Endothelial cell of umbilical vein (primary cell): Measurements from ENCODE around the gene IP6K1. TPM values are rescaled to one million over a fixed set of nuclear protein-coding genes. Genes with fewer than 3 reads are reported as not detected.

Experiments
- BruUV-seq: library from RNA; stranded (reverse); fragments of 400-500 nt; replicated peaks from 2 replicates; lab custom pipeline; 2021; lab: Mats Ljungman, UMichigan
- CTCF ChIA-PET: fragments of 300-600, 350-600 bp; sonication (Branson Sonifier 250); formaldehyde crosslinking; loops from one replicate; lab custom pipeline; 2021; ENCODE audit warnings: antibody characterized with exemption, inconsistent platforms; lab: Charles Lee
- POLR2A ChIA-PET: fragments of 300-600, 350-600 bp; sonication (Branson Sonifier 250); formaldehyde crosslinking; loops from one replicate; lab custom pipeline; 2021; ENCODE audit warnings: antibody characterized with exemption, inconsistent platforms; lab: Charles Lee
- DNase-seq: peaks from one replicate; pipeline ENCODE4 v3.0.0-alpha.2; 2011; ENCODE audit warnings: low read depth, low spot score
- FAIRE-seq: peaks from 2 replicates; lab custom pipeline; 2011; peaks lifted over from hg19 to GRCh38; lab: Jason Lieb, UNC
- H2AFZ ChIP-seq: 2 replicates; pipeline ENCODE4 v1.6.0; 2012; ENCODE audit warnings: low read depth, low read length, control low read depth, inconsistent platforms
- H3K27ac ChIP-seq: 2 replicates; pipeline ENCODE4 v1.5.1; 2011; ENCODE audit warnings: low read depth, mild to moderate bottlenecking, control low read depth, low read length, moderate library complexity; ENCODE audit not compliant: insufficient read depth
- H3K27me3 ChIP-seq, 2 experiments: 2 replicates each; pipeline versions ENCODE4 v1.6.0 to v1.6.1; 2011; ENCODE audit warnings: low read length in 2 of 2, mixed read lengths in 1 of 2; ENCODE audit not compliant: control insufficient read depth in 2 of 2, insufficient read depth in 2 of 2
- H3K36me3 ChIP-seq, 2 experiments: 2 replicates in 1 of 2; 3 replicates in 1 of 2; pipeline ENCODE4 v1.5.1; 2011; ENCODE audit warnings: low read length in 2 of 2, mild to moderate bottlenecking in 1 of 2, moderate library complexity in 1 of 2; ENCODE audit not compliant: control insufficient read depth in 2 of 2, insufficient read depth in 2 of 2; ENCODE audit errors: extremely low read depth in 1 of 2
- H3K4me1 ChIP-seq: 3 replicates; pipeline ENCODE4 v1.5.1; 2011; ENCODE audit warnings: mild to moderate bottlenecking, low read length; ENCODE audit not compliant: control insufficient read depth, insufficient read depth; ENCODE audit errors: extremely low read depth
- H3K4me2 ChIP-seq: 2 replicates; pipeline ENCODE4 v1.6.1; 2011; ENCODE audit warnings: low read length, control low read depth, mixed read lengths; ENCODE audit not compliant: insufficient read depth
- H3K4me3 ChIP-seq, 3 experiments: fragments of 200-600 bp in 1 of 3; sonication (generic), shearing (Covaris generic) in 1 of 3; replicated peaks in 1 of 3; 2 replicates each; pipeline ENCODE4 v1.5.1; 2011 to 2016; ENCODE audit warnings: control low read depth in 3 of 3, low read length in 3 of 3, mild to moderate bottlenecking in 2 of 3, inconsistent platforms in 1 of 3, low read depth in 1 of 3, moderate library complexity in 1 of 3; ENCODE audit not compliant: insufficient read depth in 1 of 3
- H3K79me2 ChIP-seq: 2 replicates; pipeline ENCODE4 v1.6.0; 2012; ENCODE audit warnings: low read length, inconsistent platforms; ENCODE audit not compliant: control insufficient read depth, insufficient read depth
- H3K9ac ChIP-seq: replicated peaks from 2 replicates; pipeline ENCODE3; 2011; ENCODE audit warnings: low read length, control low read depth; ENCODE audit not compliant: insufficient read depth; ENCODE audit errors: extremely low read depth
- H3K9me1 ChIP-seq: replicated peaks from 3 replicates; pipeline ENCODE4 v1.6.0; 2011; ENCODE audit warnings: mild to moderate bottlenecking, low read length; ENCODE audit not compliant: control insufficient read depth, insufficient read depth; ENCODE audit errors: extremely low read depth
- H3K9me3 ChIP-seq: replicated peaks from 2 replicates; pipeline ENCODE4 v1.5.1; 2012; ENCODE audit warnings: low read length, inconsistent platforms; ENCODE audit not compliant: control insufficient read depth, insufficient read depth
- H4K20me1 ChIP-seq: replicated peaks from 2 replicates; pipeline ENCODE3; 2011; ENCODE audit warnings: mild to moderate bottlenecking, low read length; ENCODE audit not compliant: control insufficient read depth, insufficient read depth; ENCODE audit errors: extremely low read depth
- CTCF ChIP-seq, 2 donors: IDR thresholded peaks; 1 replicate in 1 of 2; 2 replicates in 1 of 2; pipeline ENCODE4 v1.5.1; 2011; ENCODE audit warnings: low read length in 2 of 2, mild to moderate bottlenecking in 2 of 2, moderate library complexity in 2 of 2, control low read depth in 1 of 2, inconsistent platforms in 1 of 2, low read depth in 1 of 2; ENCODE audit not compliant: insufficient read depth in 1 of 2; ENCODE audit errors: extremely low read depth in 1 of 2
- EZH2 ChIP-seq: IDR thresholded peaks from 2 replicates; pipeline ENCODE4 v1.6.1; 2012; ENCODE audit warnings: borderline replicate concordance, low read depth, mild to moderate bottlenecking, moderate library complexity, low read length, inconsistent platforms; ENCODE audit not compliant: severe bottlenecking
- FOS ChIP-seq: IDR thresholded peaks from 2 replicates; pipeline ENCODE4 v1.6.1; 2011; ENCODE audit warnings: mild to moderate bottlenecking, low read length, moderate library complexity, borderline replicate concordance; ENCODE audit not compliant: insufficient read depth
- GATA2 ChIP-seq: IDR thresholded peaks from 2 replicates; pipeline ENCODE4 v1.7.0; 2011; ENCODE audit warnings: low read depth, mild to moderate bottlenecking, moderate library complexity, mixed read lengths, low read length; ENCODE audit not compliant: insufficient read length, insufficient read depth
- JUN ChIP-seq: IDR thresholded peaks from 2 replicates; pipeline ENCODE4 v1.6.1; 2011; ENCODE audit warnings: borderline replicate concordance, low read depth; ENCODE audit not compliant: insufficient read length, insufficient read depth
- MAX ChIP-seq: IDR thresholded peaks from 2 replicates; pipeline ENCODE4 v1.6.1; 2011; ENCODE audit not compliant: insufficient read depth, insufficient read length
- MYC ChIP-seq: IDR thresholded peaks from one replicate; pipeline ENCODE4 v1.6.1; 2011; ENCODE audit warnings: mild to moderate bottlenecking, low read depth, low read length
- POLR2A ChIP-seq: IDR thresholded peaks from 2 replicates; pipeline ENCODE4 v1.6.1; 2012; ENCODE audit warnings: low read depth, mild to moderate bottlenecking, control low read depth, low read length
- POLR2AphosphoS5 ChIP-seq: IDR thresholded peaks from 2 replicates; pipeline ENCODE4 v1.6.1; 2012; ENCODE audit warnings: low read depth, mild to moderate bottlenecking, control low read depth, low read length, moderate library complexity; ENCODE audit not compliant: insufficient read depth
- dilution Hi-C: fragments of 300-500 bp; cut with MboI; formaldehyde crosslinking; loops from one replicate; pipeline ENCODE4 v1.15.0; 2019; ENCODE audit warnings: low sequenced_read_pairs; ENCODE audit not compliant: extremely low pct_ligation_motif_present
- intact Hi-C: fragments of 100-400 bp; cut with micrococcal nuclease; formaldehyde crosslinking; loops from one replicate; pipeline ENCODE4 v1.10.0; 2022
- polyA plus RNA-seq, 4 experiments: library from polyadenylated mRNA; depleted of rRNA in 3 of 4; stranded (reverse) in 3 of 4; unstranded in 1 of 4; fragments of >200 nt; gene quantifications; 2 replicates each; pipeline versions ENCODE4 v1.2.1 to v1.2.3, GENCODE V29; 2011 to 2012; ENCODE audit warnings: missing spikeins in 1 of 4
- total RNA-seq: library from RNA; stranded (reverse); gene quantifications from 2 replicates; pipeline ENCODE4 v1.2.3, GENCODE V29; 2021

IP6K1 gene
- total and polyA plus RNA-seq, 2 donors (not counting 3 experiments of a cell fraction or from before 2014, with no cell fraction given): 42.7 to 60.8 TPM

- no peaks in the 10 kb centered on the region for H3K27me3 ChIP-seq
- intact Hi-C loops: loop anchor here (5.0 kb wide), 1 partner anchor 235 kb away; the partner anchor contains the start of gene BSN
- H3K36me3 ChIP-seq: peaks cover 0 to 3% of the 10 kb centered on the region in 2 experiments
- H3K9ac ChIP-seq: no peak overlapping the region
- POLR2A ChIA-PET: no interaction called here
- DNase-seq: no peak
- dilution Hi-C loops: no loop called here
- H3K4me3 ChIP-seq: no peak overlapping the region
- no peak for TF ChIP-seq GATA2
- TF ChIP-seq JUN: no peak
- no peak for TF ChIP-seq FOS
- no peak for TF ChIP-seq MYC
- no peak for TF ChIP-seq POLR2AphosphoS5
- no peak for TF ChIP-seq MAX
- TF ChIP-seq POLR2A: no peak
- TF ChIP-seq EZH2: no peak
- no peak for TF ChIP-seq CTCF (IDR thresholded peaks at IDR 0.05; ENCODE audit: extremely low read depth in 1 of 2, insufficient read depth in 1 of 2, low read depth in 1 of 2, low read length in 2 of 2)
- peak; percentile 73 for FAIRE-seq
- BruUV-seq: no TSS peak
- H4K20me1 ChIP-seq: no peaks in the 10 kb centered on the region
- peaks cover 11% of the 10 kb centered on the region for H3K4me1 ChIP-seq
- no peak overlapping the region for H3K4me2 ChIP-seq
- no peak overlapping the region for H3K27ac ChIP-seq
- H3K79me2 ChIP-seq: peaks cover 31% of the 10 kb centered on the region
- no peaks in the 10 kb centered on the region for H3K9me3 ChIP-seq
- no peaks in the 10 kb centered on the region for H3K9me1 ChIP-seq
- no peak overlapping the region for H2AFZ ChIP-seq
- CTCF ChIA-PET: interaction anchor here (1.9 kb wide), 1 partner anchor 15 kb away, joined by 11 read pairs; the partner anchor contains the start of gene INKA1
These were observed 1.2 kb upstream of the IP6K1 start for GRCh38 chr3:49787536-49787935.
